NCI-H2029 (cell line): ENCODE results near the gene ELP5.
"Not testable (repeated sequence)": the region's sequence is repeated elsewhere in the genome, so short reads cannot be mapped to it uniquely, and the experiment has no call there.

Source experiments
- DNase-seq: peaks from one replicate; lab custom pipeline; 2025; lab: John Stamatoyannopoulos, UW

Gene ELP5

GRCh38 chr17:7236808-7237207, 15.2 kb upstream of the ELP5 start:
- DNase-seq: no peak

GRCh38 chr17:7237266-7237760, 14.7 kb upstream of the ELP5 start:
- no peak for DNase-seq

GRCh38 chr17:7237761-7238419, 14.1 kb upstream of the ELP5 start:
- DNase-seq: no peak

- DNase-seq: no peak
These were observed 13.5 kb upstream of the ELP5 start for GRCh38 chr17:7238420-7239090.

GRCh38 chr17:7239091-7240027, 12.7 kb upstream of the ELP5 start, which contains the start of gene PHF23:
Gene PHF23, minus strand, starts transcription at chr17:7239457. Its CDS starts 178 bp downstream, at chr17:7239279.
- DNase-seq: peak; percentile 93

- DNase-seq: no peak
These were observed 11.6 kb upstream of the ELP5 start for GRCh38 chr17:7240375-7240774.

- no peak for DNase-seq
These were observed 10.8 kb upstream of the ELP5 start for GRCh38 chr17:7241090-7241733.

GRCh38 chr17:7241783-7242716, 10.0 kb upstream of the ELP5 start, which contains the start of gene GABARAP:
Gene GABARAP, minus strand, starts transcription at chr17:7242449. Its CDS starts 119 bp downstream, at chr17:7242330.
- DNase-seq: peak; percentile 62

GRCh38 chr17:7242717-7243452, 9.1 kb upstream of the ELP5 start:
- DNase-seq: peak; percentile 71

- no peak for DNase-seq
These were observed 8.6 kb upstream of the ELP5 start for GRCh38 chr17:7243453-7243729.

GRCh38 chr17:7243838-7244237, 8.2 kb upstream of the ELP5 start:
- not testable (repeated sequence) for DNase-seq

- DNase-seq: no peak
These were observed 5.2 kb upstream of the ELP5 start for GRCh38 chr17:7246779-7247178.

- no peak for DNase-seq
These were observed 3.2 kb upstream of the ELP5 start for GRCh38 chr17:7248796-7249195.

GRCh38 chr17:7249214-7249613, 2.8 kb upstream of the ELP5 start:
- no peak for DNase-seq

GRCh38 chr17:7249830-7250229, 2.2 kb upstream of the ELP5 start:
- DNase-seq: no peak

- DNase-seq: no peak
These were observed 1.1 kb upstream of the ELP5 start for GRCh38 chr17:7250695-7251627.

- DNase-seq: peak; percentile 93
These were observed 297 bp upstream of the ELP5 start, which contains the start of gene CTDNEP1 for GRCh38 chr17:7251661-7252175. Gene CTDNEP1, minus strand, starts transcription at chr17:7251734. Its CDS starts 438 bp downstream, at chr17:7251296.

GRCh38 chr17:7253082-7253481, 1.1 kb downstream of the ELP5 start:
- no peak for DNase-seq

- no peak for DNase-seq
These were observed 2.5 kb downstream of the ELP5 start for GRCh38 chr17:7254511-7254910.
